Testis (tissue), 3 donors: ENCODE data around the gene OTOG. TPM values are rescaled to one million over a fixed set of nuclear protein-coding genes. Genes with fewer than 3 reads are reported as not detected.

Experiments
- DNase-seq: peaks from one replicate; pipeline ENCODE4 v3.0.0-alpha.2; 2019
- H3K27ac ChIP-seq, 2 donors: fragments of 200-600 bp; sonication (generic); one replicate each; pipeline ENCODE4 v1.5.1; 2019
- H3K27me3 ChIP-seq: fragments of 200-600 bp; sonication (generic); one replicate; pipeline ENCODE4 v1.5.1; 2019
- H3K36me3 ChIP-seq: fragments of 200-600 bp; sonication (generic); one replicate; pipeline ENCODE4 v1.5.1; 2017; ENCODE audit warnings: low read depth; ENCODE audit errors: missing control alignments
- H3K4me1 ChIP-seq: fragments of 200-600 bp; sonication (generic); one replicate; pipeline ENCODE4 v1.5.1; 2019
- H3K4me3 ChIP-seq, 2 donors: fragments of 200-600 bp; sonication (generic); one replicate each; pipeline ENCODE4 v1.5.1; 2017 to 2019
- H3K9me3 ChIP-seq: fragments of 200-600 bp; sonication (generic); one replicate; pipeline ENCODE4 v1.5.1; 2017
- POLR2A ChIP-seq: fragments of 450-650 bp; IDR thresholded peaks from one replicate; pipeline ENCODE4 v1.6.1; 2017; ENCODE audit warnings: antibody characterized with exemption, mild to moderate bottlenecking, moderate library complexity
- WGBS, 2 donors: methylation state at CpG; one replicate each; pipeline ENCODE4 v1.1.5; 2018; 5-methylcytosine and 5-hydroxymethylcytosine counted together
- intact Hi-C: fragments of 100-400 bp; cut with DNase I; formaldehyde crosslinking; loops from one replicate; pipeline ENCODE4 v1.15.1; 2023; ENCODE audit warnings: low total_unique reads
- polyA plus RNA-seq: library from polyadenylated mRNA; stranded (reverse); fragments of 350-450 nt; fragmentation: Illumina TruSeq; extraction: RNeasy Lipid Tissue Mini Kit (QIAGEN cat#74804); gene quantifications from one replicate; pipeline ENCODE4 v1.2.3, GENCODE V29; 2014; ENCODE audit warnings: low read depth, low replicate concordance; ENCODE audit not compliant: insufficient read depth
- total RNA-seq, 2 donors: library from RNA; depleted of rRNA; stranded (reverse); fragments of >200 nt; gene quantifications; one replicate each; pipeline ENCODE4 v1.2.3, GENCODE V29; 2016
- TF ChIP-seq, protein P1 (sequence below), 3 experiments: fragments of 450-650 bp in 2 of 3; fragments of 200-600 bp in 1 of 3; sonication (generic) in 1 of 3; IDR thresholded peaks; one replicate each; pipeline ENCODE4 v1.5.1; 2016 to 2019; ENCODE audit warnings: antibody characterized with exemption in 3 of 3, mild to moderate bottlenecking in 2 of 3, moderate library complexity in 1 of 3

The OTOG gene
- total and polyA plus RNA-seq, 3 donors from 2014 or later: 2.2 to 4.2 (median 2.9) TPM

DNA sequence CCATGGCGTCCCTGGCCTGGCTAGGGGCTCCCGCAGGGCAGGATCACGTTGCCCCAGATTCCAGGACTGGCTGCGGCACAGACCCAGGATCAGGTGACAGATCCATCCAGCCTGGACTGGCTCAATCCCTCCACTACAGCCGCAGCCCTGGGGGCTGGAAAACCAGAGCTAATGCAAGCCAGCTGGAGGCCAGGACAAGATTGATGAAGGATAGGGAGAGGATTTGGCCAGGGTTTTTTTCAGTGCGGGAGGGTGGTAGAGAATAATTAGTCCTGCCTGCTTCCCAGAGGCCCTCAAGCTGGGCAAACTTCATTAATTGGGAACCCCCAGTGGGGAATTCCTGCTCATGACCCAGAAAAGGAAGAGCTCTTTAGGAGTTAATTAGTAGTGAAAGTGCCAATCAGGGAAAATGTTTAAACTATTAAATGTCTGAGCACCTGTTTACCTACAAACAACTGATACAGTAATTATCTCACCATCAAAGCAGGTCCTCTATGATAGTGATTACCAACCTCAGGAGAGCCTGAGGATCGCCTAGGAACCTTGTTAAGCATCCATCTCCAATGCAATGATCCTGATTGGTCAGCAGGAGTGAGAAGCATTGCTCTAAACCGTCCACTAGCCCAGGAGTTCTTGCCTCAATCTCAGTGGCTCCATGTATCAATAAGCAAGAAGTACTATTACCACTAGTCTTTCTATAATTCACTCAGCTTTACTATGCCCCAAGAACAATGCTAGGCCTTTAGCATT is 139.3 kb downstream of the OTOG start:
- intact Hi-C loops: no loop called here
- Histone ChIP-seq H3K36me3 (no peaks in the 10 kb centered on the region), H3K27ac (no peak overlapping the region), H3K27me3 (no peaks in the 10 kb centered on the region), H3K9me3 (no peaks in the 10 kb centered on the region), H3K4me3 (no peak overlapping the region), H3K4me1 (no peaks in the 10 kb centered on the region)
- no peak for TF ChIP-seq POLR2A
- TF ChIP-seq, protein P1, sequence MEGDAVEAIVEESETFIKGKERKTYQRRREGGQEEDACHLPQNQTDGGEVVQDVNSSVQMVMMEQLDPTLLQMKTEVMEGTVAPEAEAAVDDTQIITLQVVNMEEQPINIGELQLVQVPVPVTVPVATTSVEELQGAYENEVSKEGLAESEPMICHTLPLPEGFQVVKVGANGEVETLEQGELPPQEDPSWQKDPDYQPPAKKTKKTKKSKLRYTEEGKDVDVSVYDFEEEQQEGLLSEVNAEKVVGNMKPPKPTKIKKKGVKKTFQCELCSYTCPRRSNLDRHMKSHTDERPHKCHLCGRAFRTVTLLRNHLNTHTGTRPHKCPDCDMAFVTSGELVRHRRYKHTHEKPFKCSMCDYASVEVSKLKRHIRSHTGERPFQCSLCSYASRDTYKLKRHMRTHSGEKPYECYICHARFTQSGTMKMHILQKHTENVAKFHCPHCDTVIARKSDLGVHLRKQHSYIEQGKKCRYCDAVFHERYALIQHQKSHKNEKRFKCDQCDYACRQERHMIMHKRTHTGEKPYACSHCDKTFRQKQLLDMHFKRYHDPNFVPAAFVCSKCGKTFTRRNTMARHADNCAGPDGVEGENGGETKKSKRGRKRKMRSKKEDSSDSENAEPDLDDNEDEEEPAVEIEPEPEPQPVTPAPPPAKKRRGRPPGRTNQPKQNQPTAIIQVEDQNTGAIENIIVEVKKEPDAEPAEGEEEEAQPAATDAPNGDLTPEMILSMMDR (IDR thresholded peaks at IDR 0.05): no peak
- 45 to 66% methylated on average over 6 to 8 of the region's 8 CpGs for WGBS, 2 donors
- no peak for DNase-seq

DNA sequence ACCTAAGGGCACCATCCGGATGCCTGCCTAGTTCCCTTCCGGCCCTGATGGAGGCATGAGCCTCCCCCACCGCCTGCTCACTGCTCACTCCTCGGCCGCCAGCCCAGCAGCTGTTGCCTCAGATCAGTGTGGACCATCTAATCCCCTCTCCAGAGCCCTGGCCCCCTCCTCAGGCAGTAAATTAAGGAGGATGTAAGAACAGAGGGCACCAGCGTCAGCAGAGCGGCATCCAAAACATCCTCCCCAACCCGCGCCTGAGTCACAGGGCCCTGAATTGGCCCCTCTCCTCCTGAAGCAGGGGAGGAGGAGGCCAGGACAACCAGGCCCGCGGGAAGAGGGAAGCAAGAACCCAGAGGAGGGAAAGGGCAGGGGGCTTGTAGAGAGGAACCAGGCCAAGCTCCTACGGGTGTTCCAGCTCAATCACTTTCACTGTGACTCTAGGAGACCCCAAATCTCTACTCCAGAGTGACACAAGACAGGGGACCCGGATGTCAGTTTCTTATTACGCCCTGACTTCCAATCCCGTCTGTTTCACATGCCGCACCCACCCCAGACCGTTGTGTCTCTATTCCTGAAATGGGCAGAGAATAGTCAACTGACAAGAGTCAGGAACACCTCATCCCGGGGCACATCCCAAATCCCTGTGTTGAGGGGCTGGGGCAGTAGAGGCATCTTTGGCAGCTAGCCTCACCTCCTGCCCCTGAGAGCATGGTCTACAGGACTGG is 141.0 kb downstream of the OTOG start:
- TF ChIP-seq, protein P1 (IDR thresholded peaks at IDR 0.05): no peak
- TF ChIP-seq POLR2A: no peak
- no peaks in the 10 kb centered on the region for H3K36me3 ChIP-seq
- no peak overlapping the region for H3K27ac ChIP-seq
- intact Hi-C loops: no loop called here
- 73 to 82% methylated on average over 13 to 18 of the region's 18 CpGs for WGBS, 2 donors
- DNase-seq: no peak
- no peaks in the 10 kb centered on the region for H3K9me3 ChIP-seq
- no peaks in the 10 kb centered on the region for H3K27me3 ChIP-seq
- no peaks in the 10 kb centered on the region for H3K4me1 ChIP-seq
- no peak overlapping the region for H3K4me3 ChIP-seq

DNA sequence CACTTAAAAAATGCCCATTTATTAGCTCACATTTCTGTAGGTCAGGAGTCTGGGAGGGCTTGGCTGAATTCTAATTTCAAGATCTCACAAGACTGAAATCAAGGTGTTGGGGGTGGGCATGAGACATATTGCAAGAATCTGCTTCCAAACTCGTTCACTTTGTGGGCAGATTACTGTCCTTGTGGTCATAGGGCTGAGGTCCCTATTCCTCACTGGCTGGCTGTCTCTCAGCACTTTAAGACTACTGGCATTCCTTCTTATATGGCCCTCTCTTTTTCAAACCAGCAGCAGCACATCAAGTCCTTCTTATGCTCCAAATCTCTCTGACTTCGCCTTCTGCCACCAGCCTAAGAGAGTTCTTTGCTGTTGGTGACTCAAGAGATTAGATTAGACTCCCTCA is 144.5 kb downstream of the OTOG start:
- no peaks in the 10 kb centered on the region for H3K36me3 ChIP-seq
- H3K4me1 ChIP-seq: no peaks in the 10 kb centered on the region
- H3K4me3 ChIP-seq: no peak overlapping the region
- no peaks in the 10 kb centered on the region for H3K27me3 ChIP-seq
- intact Hi-C loops: no loop called here
- no peak for DNase-seq
- H3K9me3 ChIP-seq: no peaks in the 10 kb centered on the region
- TF ChIP-seq POLR2A: no peak
- TF ChIP-seq, protein P1 (IDR thresholded peaks at IDR 0.05): no peak
- 54 to 74% methylated on average over 2 of the region's 2 CpGs for WGBS, 2 donors
- no peak overlapping the region for H3K27ac ChIP-seq

DNA sequence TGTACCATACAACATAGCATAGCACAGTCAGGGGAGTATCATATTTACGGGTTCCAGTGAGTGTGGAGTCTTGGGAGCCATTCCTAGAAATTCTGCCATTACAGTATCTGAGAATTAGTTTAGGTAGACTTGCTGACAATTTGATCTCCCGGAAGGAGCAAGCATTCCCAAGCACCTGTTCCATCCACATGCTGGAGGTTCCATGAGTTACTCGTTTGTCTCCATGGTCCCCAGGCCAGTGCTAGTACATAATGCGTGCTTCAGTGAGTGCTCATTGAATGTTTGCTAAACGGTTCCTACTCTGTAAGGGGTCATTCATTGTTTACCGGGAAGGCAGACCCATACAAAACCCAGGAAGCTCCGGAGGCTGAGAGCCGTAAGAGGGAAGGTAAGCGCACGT is 144.9 kb downstream of the OTOG start:
- Histone ChIP-seq H3K9me3 (no peaks in the 10 kb centered on the region), H3K36me3 (no peaks in the 10 kb centered on the region), H3K27me3 (no peaks in the 10 kb centered on the region), H3K4me3 (no peak overlapping the region), H3K4me1 (no peaks in the 10 kb centered on the region), H3K27ac (no peak overlapping the region)
- TF ChIP-seq, protein P1 (IDR thresholded peaks at IDR 0.05): no peak
- TF ChIP-seq POLR2A: no peak
- no peak for DNase-seq
- intact Hi-C loops: no loop called here
- 72 to 79% methylated on average over 10 of the region's 10 CpGs for WGBS, 2 donors
